Measurements from ENCODE around the gene A1BG. TPM values are rescaled to one million over a fixed set of nuclear protein-coding genes. Genes with fewer than 3 reads are reported as not detected.
A peak's percentile ranks its signal among the peaks of the same experiment; 100 is the strongest.

Gene A1BG
- total and polyA plus RNA-seq, 2 of the 13 experiments (the other 11 are each of a cell fraction or from before 2014, with no cell fraction given), result 14.7 to 41.4 TPM

DNA sequence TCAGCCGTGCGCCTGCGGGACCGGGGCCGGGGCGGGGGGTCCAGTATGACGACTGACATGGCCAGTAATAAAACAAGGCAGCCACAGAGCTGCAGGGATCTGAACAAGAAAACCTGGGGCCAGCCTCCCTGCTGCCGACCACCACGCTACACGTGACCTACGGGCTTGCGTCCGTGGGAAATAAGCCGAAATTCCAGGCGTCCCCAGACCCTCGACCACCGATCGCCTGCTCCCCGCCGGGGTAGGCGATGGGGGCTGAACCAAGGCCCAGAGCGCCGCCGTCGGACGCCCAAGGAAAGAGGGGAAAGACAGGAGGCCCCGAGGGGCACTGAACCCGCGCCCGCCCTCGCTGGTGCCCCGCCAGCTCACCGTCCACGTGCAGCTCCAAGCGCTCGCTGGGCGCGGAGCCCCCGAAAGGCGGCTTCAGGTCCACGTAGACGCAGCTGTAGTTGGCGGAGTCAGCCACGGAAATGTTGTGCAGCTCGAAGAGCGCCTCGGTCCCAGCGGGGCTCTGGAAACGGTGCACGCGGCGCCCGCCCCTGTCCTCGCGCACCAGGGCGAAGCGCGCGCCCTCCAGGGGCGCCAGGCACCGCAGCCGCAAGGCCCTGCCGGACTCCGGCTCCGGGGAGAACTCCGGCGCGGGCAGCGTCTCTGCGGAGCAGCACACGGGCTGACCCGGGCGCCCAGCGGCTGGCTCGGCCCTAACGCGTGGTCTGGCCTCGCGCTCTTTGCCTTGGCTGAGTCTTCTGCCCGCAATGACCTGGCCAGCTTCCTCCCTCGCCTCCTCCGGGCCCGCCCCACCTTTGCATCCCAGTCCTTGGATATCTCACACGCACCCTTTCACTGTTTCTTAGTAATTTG, 3.1 kb downstream of the A1BG start:
- no peak for FAIRE-seq
- Histone ChIP-seq H4K20me1 (ENCODE audit: insufficient read depth, low read length) (no peaks in the 10 kb centered on the region), H3K79me2 (ENCODE audit: insufficient read depth, low read length) (no peaks in the 10 kb centered on the region), H3K36me3 (replicated peaks in 1 of 2; ENCODE audit: control insufficient read depth in 1 of 2, insufficient read depth in 2 of 2, low read length in 2 of 2) (no peaks in the 10 kb centered on the region), H3K9ac (ENCODE audit: insufficient read depth, low read depth, low read length) (no peak overlapping the region), H3K9me3 (ENCODE audit: low read length) (no peaks in the 10 kb centered on the region), H3K27me3 (ENCODE audit: control insufficient read depth in 1 of 2, insufficient read depth in 2 of 2, low read length in 2 of 2) (no peaks in the 10 kb centered on the region), H2AFZ (ENCODE audit: low read length) (no peak overlapping the region), H3K4me1 (ENCODE audit: insufficient read depth, low read length) (peaks cover 45% of the 10 kb centered on the region), H3K27ac (ENCODE audit: extremely low read length, insufficient read depth, low read length) (no peak overlapping the region), H3K4me2 (ENCODE audit: low read depth, low read length) (no peak overlapping the region), H3K4me3 (replicated peaks in 1 of 3; ENCODE audit: insufficient read depth in 1 of 3, low read depth in 2 of 3, low read length in 3 of 3) (no peak overlapping the region)
- intact Hi-C loops (cut with micrococcal nuclease; ENCODE audit: unreplicated experiment), result no loop called here
- TF ChIP-seq HDAC6 (IDR thresholded peaks at IDR 0.05; ENCODE audit: low read depth, low read length), result no peak
- no peak for TF ChIP-seq ZFP1 (CRISPR knock-in tag; IDR thresholded peaks at IDR 0.05)
- peak; percentile 33; the same call in 1 of the 2 replicates for TF ChIP-seq RBFOX2 (IDR thresholded peaks at IDR 0.05; ENCODE audit: low read depth, low read length)
- no peak for TF ChIP-seq HCFC1 (IDR thresholded peaks at IDR 0.05; ENCODE audit: low read depth, low read length)
- TF ChIP-seq, protein P1, sequence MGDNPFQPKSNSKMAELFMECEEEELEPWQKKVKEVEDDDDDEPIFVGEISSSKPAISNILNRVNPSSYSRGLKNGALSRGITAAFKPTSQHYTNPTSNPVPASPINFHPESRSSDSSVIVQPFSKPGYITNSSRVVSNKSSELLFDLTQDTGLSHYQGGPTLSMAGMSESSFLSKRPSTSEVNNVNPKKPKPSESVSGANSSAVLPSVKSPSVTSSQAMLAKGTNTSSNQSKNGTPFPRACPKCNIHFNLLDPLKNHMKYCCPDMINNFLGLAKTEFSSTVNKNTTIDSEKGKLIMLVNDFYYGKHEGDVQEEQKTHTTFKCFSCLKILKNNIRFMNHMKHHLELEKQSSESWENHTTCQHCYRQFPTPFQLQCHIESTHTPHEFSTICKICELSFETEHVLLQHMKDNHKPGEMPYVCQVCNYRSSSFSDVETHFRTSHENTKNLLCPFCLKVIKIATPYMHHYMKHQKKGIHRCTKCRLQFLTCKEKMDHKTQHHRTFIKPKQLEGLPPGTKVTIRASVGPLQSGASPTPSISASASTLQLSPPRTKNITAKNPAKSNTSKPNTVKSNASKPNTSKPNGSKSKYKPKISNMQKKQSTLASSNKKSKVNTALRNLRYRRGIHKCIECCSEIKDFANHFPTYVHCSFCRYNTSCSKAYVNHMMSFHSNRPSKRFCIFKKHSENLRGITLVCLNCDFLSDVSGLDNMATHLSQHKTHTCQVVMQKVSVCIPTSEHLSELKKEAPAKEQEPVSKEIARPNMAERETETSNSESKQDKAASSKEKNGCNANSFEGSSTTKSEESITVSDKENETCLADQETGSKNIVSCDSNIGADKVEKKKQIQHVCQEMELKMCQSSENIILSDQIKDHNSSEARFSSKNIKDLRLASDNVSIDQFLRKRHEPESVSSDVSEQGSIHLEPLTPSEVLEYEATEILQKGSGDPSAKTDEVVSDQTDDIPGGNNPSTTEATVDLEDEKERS (CRISPR knock-in tag; IDR thresholded peaks at IDR 0.05), result no peak
- DNase-seq (ENCODE audit: low spot score), result no peak
- no peak for ATAC-seq
- in situ Hi-C loops (cut with HindIII; ENCODE audit: extremely low pct_ligation_motif_present, low pct_unique_long_range_greater_than_20kb), result no loop called here
- ChIA-PET POLR2A (no interaction called here), CTCF (ENCODE audit: low intra/inter-chr PET ratio, low total read pairs) (no interaction called here)
- BruUV-seq (replicated peaks), result no TSS peak
- 96% methylated on average over 55 of the region's 84 CpGs for WGBS (ENCODE audit: low lambda C conversion rate)
